NOMO-1 treated with dmso at 0.1 percent for 144 hours (cell line): ENCODE measurements around the gene ITM2C.

ENCODE experiments used
- DNase-seq: peaks from one replicate; lab custom pipeline; 2025; ENCODE audit not compliant: unreplicated experiment; lab: John Stamatoyannopoulos, UW

ITM2C gene

DNA sequence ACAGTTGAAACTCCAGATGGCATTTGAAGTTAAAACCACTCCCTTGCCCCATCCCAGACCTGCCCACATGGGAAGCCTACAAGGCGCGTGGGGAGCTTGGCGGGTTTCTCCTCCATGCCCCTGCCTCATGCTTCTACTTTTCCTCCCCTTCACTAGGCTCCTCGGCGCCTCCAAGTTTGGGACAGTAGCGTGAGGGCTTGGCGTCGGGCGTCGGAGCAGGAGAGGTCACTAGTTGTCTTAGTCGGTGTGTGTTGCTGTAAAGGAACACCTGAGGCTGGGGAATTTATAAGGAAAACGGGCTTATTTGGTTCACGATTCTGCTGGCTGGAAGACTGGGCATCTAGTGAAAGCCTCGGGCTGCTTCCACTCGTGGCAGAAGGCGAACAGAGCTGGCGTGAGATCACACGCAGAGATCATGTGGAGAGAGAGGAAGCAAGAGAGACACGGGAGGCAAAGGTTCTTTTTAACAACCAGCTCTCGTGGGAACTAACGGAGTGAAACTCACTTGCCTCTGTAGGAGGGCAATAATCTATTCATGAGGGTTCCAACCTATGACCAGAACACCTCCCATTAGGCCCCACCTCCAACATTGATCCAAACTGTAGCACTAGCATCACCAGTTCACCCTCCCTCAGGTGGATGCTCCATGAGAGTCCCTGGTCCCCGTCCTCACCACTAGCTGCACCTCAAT is 25.3 kb downstream of the ITM2C start:
- DNase-seq = no peak

DNA sequence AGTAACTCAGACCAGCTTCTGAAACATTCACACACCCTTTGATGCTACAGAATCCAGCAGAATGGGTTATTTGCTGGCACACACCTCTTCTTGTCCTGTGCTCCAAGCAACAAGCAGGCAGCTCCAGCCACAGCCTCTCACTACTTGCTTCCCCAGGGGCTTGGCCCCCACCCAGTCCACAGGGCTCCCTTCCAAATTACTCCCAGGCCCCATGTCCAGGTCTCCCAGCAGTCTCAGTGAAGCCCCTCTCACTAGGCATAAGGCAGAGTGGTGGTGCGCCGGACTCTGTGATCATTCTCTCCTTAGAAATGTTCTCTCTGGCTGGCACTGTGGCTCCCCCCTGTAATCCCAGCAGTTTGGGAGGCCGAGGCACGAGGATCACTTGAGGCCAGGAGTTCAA is 25.9 kb downstream of the ITM2C start:
- no peak for DNase-seq

DNA sequence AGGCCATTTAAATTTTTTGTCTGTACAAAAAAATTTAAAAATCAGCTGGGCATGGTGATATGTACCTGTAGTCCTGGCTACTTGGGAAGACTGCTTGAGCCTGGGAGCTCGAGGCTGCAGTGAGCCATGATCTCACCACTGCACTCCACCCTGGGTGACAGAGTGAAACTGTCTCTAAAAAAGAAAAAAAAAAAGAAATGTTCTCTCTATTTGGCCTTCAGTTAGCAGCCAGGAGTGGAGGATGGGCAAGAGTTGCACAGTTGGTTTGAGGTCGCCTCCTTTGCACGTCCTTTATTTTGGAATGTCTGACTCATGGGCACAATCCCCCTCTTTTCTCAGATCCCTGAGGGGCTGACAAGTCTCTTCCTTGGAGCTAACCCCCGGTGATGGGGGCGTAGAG is 26.3 kb downstream of the ITM2C start:
- DNase-seq = no peak

DNA sequence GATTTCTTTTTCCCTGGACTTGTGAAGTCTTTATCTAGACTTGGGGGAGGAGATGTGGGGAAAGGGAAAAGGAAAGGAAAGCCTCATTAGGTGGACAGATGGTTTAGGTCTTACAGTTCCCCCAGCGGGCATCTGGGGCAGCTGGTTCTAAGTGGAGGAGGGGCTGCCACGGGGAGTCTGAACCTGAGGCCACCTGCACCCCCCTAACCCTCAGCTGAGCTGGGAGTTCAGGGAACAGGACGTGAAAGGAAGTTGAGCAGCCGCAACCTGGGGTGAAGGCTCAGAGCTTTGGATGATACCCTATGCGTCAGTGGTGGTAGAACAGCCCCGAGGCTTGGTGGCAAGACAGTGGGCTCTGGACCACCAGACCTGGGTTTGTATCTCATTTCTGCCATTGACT is 26.8 kb downstream of the ITM2C start:
- DNase-seq = no peak

DNA sequence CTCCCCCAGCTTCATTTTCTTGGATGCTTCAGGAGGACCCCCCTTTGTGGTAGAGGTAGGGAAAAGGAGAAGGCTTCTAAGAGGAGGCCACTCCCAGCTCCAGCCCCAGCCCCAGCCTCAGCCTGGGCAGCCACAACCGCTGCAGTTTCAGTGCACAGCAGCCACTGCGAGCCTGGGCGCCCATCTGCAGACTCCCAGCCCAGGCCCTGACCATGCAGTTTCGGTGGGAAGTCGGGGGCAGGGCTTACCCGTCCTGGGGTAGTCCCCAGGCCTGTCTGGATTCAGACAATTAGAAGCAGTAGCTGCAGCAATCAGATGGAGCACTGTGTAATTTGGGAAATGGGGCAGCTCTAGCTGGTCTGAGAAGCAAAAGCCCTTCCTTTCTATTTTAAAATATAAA is 28.6 kb downstream of the ITM2C start:
- DNase-seq = no peak

DNA sequence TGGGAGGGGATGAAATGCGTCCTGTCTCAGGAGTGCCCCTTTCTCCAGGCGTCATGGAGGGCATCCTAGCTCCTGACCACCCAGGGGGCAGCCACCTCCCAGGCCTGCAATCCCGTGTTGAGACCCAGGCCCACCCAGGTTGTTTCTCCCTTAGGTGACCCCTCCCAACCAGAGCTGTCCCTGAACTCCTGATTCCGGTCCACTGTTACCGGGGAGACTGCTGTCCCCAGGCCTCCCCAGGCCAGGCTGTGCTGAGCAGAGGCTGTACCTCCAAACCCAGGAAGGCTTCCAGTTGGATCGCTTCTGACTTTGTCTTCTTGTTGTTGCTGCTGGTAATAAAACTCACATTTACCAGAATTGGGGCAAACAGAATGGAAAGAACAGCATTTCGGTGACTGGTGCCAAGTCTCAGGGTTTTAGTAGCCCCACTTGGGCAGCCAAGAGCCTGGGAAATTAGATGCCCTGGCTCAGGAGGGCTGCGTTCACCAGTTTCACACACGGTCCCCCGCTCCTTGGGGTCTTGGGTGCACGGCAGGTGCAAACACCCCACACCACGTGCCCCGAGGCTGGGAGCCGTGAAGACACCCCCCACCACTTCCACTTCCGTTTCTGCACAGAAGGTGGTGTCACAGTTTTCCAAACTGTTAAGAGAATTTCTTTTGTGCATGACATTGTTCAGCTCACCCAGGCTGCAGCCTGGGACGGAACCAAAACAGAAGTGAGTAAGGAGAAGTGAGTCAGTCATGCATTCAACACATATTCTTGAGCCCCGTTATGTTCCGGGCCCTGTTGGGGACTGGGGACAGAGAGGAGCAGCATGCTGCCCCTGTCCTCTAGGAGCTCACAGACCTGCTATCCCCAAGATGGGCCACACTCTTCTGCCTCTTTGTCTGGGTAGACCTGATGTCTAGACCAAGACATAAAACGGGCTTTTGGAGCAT is 29.4 kb downstream of the ITM2C start:
- no peak for DNase-seq

DNA sequence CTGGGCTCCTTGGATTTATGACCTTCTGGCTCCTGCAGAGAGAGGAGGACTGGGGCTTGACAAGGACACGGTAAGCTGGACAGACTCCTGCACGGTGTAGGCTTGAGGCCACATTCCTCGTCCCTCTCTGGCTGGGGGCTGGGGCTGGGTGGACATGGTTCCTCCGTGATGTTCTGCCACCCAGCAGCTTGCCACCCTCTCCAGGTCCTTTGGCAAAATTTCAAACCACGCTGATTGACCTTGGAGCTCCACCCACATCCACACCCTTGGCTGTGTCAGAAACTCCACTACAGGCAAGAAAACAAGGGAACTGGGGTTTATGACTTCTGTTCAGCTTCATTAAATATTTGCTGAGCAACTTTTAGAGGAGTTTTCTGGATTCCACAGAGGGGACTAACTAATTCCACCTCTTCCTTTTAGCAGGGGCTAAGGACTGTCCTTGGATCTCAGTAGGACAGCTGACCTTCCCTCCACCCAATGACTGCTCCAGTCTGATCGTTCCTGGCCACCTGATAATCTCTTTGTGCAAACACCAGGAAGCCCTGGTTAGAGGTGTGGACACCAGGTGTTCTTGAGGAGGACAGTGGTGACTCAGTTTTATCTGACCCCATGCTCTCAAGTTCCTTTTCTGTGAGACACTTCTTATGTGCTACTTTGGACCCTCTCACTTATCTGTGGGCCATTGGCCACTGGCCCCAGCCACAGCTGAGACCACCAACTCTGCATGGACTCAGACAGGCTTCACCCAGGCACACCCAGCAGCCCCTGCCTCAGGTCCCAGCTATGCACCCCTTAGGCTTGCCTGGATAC is 31.0 kb downstream of the ITM2C start:
- no peak for DNase-seq

DNA sequence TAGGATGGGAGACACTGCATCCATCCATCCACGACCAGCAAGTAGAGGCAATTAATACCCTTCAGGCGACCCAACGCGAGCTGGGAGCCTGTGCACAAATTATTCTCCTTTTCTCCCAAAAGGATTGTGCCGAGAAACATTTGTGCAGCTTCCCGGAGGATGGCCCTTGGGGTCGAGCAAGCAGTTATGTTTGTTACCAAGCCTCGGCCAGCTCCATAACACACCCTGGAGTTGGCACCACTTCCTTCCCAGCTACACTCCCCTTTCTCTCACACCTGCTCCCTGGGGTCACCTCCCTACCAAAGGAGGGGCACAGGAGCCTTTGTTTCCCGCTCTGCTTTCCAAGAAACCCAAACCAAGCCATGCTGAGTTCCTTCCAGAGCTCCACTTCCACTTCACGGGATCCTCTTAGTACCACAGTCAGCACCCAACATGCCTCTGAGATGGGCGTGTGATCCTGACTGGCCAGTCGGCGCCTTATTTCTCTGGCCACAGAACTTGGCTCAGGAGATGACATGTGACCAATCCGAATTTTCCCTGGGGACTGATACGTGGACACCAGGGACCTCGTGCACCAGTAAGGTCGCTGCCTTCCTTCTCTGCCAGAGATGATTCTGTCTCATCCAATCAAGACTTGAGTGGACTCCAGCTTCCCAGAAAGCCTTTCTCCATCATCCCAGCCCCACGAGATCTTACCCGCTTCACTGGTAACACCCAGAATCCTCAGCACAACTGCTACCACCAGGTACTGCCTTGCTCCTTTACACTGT is 31.8 kb downstream of the ITM2C start:
- no peak for DNase-seq

DNA sequence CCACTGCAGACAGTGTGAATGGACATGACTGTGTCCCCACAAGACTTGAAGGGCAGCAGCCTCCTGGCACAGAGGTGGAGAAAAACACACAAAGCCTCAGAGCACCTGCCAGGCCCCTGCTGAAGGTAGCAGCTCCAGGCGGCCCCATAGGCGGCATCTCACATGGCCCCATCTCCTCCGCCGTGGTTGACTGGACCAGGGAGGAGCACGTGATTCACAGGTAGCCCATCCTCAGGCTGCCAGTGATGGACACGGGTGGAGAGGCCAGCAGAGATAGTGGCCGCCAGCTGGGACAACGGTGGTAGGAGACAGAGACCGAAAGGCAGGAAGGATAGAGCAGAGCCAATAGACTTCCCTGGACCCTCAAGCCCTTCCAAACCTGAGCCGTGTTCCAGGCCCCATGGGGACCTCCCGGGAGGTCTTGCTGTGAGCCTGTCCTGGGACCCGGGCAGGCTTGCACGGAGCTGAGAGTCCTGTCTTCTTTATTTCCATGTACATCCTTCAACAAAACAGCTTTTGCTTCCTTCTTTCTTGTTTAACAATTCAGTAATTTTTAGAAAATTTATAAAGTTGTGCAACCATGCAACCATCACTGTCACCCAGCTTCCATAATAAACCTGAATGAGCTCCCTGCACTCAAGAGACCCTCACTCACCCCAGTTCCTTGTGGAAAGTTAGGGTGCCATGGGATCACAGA is 33.4 kb downstream of the ITM2C start:
- DNase-seq = no peak

DNA sequence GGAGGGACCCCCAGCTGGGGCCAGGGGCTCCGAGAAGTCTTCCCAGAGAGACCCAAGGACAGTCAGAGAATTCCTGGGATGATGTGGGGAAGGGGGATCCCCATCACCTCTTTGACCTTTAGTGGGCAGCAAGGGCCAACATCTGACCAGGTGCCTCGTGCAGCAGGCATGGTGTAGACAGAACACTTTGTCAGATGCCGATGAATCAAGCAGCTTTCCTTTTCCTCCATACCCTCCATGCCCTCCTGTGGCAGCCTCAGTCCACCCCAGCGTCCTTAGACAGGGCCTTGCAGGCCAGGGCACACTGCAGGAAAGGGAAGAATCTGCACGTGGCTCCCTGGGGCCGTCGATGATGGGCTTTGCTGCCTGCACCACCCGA is 34.0 kb downstream of the ITM2C start:
- DNase-seq = no peak

DNA sequence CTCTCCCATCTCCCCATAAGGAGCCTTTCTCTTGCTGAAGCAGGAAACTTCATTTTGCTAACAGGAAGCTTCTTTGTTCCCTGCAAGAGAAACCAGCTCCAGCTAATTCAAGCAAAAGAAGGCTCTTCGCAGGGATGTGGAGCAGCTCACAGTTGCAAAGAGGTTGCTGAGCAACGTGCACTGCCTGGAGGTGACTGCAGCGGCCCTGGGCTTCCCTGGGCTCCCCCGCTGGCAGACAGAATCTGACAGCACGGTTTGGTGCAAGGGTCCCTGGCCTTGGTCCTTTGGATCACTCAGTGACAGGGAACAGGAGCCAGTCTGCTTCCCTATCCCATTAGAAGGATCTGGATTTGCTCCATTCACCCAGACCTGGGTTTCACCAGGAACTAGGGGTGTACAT is 34.5 kb downstream of the ITM2C start:
- DNase-seq = no peak

DNA sequence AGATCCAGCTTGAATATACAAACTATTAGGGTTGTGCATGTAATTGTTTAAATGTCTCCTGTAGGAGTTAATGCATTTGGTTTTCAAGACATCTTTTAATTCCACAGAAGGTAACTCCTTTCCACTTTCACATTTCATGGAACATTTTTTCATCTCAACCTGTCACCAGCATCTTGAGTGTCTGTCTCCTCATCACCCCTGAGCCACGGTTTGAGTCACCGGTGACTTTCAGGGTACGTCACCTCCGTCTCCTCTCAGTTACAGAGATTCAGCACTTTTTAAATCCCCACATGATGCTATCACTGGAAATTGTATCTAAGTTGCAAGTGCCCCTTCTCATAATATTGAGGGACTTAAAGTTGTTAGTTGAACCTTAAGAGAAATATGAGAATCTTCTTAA is 35.0 kb downstream of the ITM2C start:
- no peak for DNase-seq

DNA sequence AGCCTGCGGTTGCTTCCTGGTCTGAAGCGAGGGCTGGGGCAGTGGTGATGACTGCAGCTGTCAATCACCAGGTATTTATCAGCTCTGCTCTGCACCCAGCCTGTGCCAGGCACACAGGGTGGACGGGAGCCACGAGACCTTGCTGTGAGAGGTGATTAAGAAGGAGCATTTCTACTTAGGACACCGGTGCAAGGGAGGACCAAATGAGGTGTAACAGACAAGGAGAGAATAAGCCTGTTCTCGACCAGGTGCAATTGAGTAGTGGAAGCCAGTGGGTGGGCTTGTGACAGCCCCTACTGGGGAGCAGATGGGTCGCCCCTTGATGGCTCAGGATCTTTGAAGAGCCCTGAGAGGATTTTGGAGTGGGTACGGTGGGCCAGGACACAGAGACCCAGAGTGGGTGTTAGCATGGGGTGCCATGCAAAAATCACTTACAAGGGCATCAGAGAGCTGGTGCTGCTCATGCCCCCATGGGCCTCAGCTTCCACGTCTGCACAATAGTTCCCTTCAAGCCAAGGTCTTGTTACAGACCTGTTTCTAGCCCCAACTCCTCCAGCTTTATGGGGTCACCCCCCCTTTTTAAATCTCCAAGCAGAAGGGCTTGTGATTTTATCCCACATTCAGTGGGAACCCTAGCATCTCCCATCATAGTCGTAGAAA is 35.7 kb downstream of the ITM2C start:
- no peak for DNase-seq

DNA sequence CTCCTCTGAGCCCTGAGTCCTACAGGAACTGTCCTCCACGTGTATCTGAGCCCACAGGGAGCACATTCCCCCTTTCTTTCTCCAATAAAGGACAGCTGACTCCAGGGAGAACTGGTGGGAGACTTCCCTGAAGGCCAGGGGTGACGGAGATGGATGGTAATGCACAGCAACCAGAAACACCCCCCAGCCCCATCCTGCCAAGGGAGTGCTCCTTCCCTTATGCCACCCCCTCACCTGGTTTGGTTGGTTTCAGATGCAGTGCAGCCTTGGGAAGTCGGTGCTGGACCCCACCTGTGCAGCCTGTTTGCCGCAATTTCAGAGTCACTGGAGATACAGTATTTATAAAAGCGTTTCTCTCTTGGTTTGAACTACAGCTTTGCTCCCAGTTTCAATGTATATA is 36.3 kb downstream of the ITM2C start:
- no peak for DNase-seq

DNA sequence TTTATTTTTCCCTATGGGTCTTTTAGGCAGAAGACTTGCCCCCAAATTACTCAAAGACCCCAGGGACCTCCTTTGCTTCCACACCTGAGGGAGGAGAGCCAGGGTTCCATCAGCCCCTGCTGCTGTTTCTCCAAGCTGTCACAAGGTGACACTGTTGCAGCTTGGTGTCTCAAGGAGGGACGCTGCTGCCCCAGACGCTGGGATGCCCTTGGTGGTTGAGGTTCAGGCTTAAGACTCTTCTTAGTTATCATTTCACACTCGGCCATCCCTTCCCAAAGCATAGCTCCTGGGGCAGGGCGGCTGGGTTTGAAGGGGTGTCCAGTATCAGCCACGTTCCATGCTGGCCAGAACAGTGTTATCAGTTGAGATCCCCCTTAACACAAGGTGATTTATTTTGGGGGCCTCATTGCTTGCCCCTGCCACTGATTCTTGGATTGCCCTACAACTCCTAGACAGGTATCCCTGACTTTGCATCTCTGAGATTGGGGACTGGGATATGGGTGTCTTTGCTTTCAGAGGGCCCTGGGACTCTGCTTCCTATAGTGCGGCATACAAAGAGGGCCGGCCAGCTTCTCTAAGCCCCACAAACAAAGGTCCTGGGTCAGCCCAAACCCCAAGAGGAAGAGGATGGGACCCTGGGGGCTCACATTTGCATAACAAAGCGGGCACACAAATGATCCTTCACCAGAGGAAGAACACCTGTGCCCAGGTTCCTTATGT is 37.6 kb downstream of the ITM2C start:
- DNase-seq = peak; percentile 34

DNA sequence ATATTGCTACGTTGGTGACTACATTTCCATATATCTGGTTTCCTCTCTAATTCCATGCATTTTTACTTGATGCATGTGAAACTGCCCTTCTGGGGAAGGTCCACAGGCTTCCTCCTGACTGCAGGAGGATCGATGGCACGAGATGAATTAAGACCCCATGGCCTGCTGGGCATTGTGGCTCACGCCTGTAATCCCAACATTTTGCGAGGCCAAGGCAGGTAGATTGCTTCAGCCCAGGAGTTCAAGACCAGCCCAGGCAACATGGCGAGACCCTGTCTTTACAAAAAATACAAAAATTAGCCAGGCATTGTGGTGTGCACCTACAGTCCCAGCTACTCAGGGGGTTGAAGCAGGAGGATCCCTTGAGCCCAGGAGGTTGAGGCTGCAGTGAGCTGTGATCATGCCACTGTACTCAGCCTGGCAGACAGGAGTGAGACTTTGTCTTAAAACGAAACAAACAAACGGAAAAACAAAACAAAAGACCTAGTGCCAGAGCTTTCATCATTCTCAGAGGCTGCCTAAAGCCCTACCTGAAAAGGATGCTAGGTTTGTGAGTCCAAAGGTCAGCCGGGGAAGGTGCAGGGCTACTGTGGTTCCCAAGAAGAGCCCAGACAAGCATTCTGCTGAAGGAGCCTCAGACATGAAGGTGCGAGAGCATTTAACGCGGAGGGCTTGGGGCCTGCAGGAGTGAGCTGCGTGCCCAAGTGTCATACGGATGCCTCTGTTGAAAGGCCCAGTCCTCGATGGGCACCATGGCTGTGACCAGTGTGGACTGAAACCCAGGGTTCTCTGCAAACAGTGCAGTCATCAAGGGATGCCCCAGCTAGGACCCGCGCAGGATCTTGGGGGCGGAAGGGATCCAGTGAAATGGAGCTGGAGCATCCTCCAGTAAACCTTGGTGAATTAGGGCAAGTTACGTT is 38.7 kb downstream of the ITM2C start:
- no peak for DNase-seq

DNA sequence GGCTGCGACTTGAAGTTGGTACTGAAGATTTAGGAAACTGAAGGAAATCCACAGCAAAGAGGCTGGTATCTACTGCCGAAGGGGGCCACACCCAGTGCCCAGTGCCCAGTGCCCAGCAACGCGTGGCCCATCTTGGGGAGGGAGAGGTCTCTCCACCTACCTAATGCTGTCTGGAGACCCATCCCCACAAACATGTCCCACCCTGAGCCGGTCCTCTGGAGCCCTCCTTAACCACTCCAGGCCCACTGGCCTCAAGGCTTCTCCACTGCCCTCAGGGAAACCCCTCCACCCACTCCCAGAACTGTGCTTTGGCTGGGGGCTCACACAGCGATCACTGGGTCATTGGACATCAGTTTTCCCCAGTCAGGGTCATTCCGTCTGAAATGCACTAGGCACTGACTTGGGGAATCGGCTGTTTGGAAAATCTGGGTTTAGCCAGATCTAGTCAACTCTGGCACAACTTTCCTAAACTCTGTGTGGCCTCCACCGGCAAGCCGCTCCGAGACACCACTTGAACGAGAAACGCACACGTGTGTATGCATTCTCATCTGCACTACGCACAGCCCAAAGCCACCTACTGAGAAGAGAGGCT is 40.2 kb downstream of the ITM2C start:
- DNase-seq = no peak
